K562 (cell line): ENCODE measurements around the gene PEX11A. TPM values are rescaled to one million over a fixed set of nuclear protein-coding genes. Genes with fewer than 3 reads are reported as not detected.

Source experiments
- ATAC-seq: fragments of 200-7000 bp; cut with Tn5 transposase; 3 replicates; pipeline ENCODE4 v1.9.1; 2020; ENCODE audit warnings: moderate library complexity
- BruUV-seq: library from RNA; stranded (reverse); fragments of 400-500 nt; replicated peaks from 2 replicates; lab custom pipeline; 2021; lab: Mats Ljungman, UMichigan
- CTCF ChIA-PET: fragments of 300-600 bp; formaldehyde crosslinking; extraction: SDS; loops from one replicate; lab custom pipeline; 2021; ENCODE audit warnings: low intra/inter-chr PET ratio; lab: Yijun Ruan, JAX
- POLR2A ChIA-PET: fragments of 300-600, 350-650 bp; sonication (Branson Sonifier 250); formaldehyde crosslinking; extraction: SDS; loops from one replicate; lab custom pipeline; 2021; ENCODE audit warnings: antibody characterized with exemption, inconsistent platforms; lab: Yijun Ruan, JAX
- DNase-seq, 4 experiments: peaks; one replicate each; pipeline versions ENCODE4 v3.0.0 to v3.0.0-alpha.2; 2011 to 2018; ENCODE audit warnings: low spot score in 3 of 4, mixed read lengths in 3 of 4; ENCODE audit errors: extremely low read depth in 1 of 4
- FAIRE-seq: peaks from 2 replicates; lab custom pipeline; 2011; peaks lifted over from hg19 to GRCh38; lab: Jason Lieb, UNC
- H2AFZ ChIP-seq: 2 replicates; pipeline ENCODE4 v1.6.0; 2011; ENCODE audit warnings: low read depth, low read length, control low read depth, inconsistent platforms
- H3K27ac ChIP-seq: fragments of 200-600 bp; 3 replicates; pipeline ENCODE4 v1.8.0; 2011; ENCODE audit warnings: low read depth, mild to moderate bottlenecking, control low read depth, inconsistent platforms, low read length, moderate library complexity, mixed read lengths; ENCODE audit errors: extremely low read depth
- H3K27me3 ChIP-seq, 2 experiments: fragments of 300-600 bp in 1 of 2; 2 replicates in 1 of 2; 3 replicates in 1 of 2; pipeline versions ENCODE4 v1.6.0 to v1.8.0; 2011; ENCODE audit warnings: inconsistent platforms in 2 of 2, low read length in 2 of 2, mild to moderate bottlenecking in 1 of 2, mixed read lengths in 1 of 2, moderate library complexity in 1 of 2; ENCODE audit not compliant: control insufficient read depth in 2 of 2, insufficient read depth in 2 of 2
- H3K36me3 ChIP-seq: fragments of 300-600 bp; 3 replicates; pipeline ENCODE4 v1.8.0; 2011; ENCODE audit warnings: mild to moderate bottlenecking, low read length, inconsistent platforms; ENCODE audit not compliant: control insufficient read depth, insufficient read depth
- H3K4me1 ChIP-seq, 2 experiments: fragments of 200-600 bp in 1 of 2; replicated peaks in 1 of 2; 2 replicates in 1 of 2; 3 replicates in 1 of 2; pipeline versions ENCODE4 v1.5.1 to v1.8.0; 2011; ENCODE audit warnings: inconsistent platforms in 2 of 2, low read length in 2 of 2, mild to moderate bottlenecking in 1 of 2, mixed read lengths in 1 of 2, moderate library complexity in 1 of 2; ENCODE audit not compliant: control insufficient read depth in 2 of 2, insufficient read depth in 2 of 2
- H3K4me2 ChIP-seq: 2 replicates; pipeline ENCODE4 v1.6.1; 2011; ENCODE audit warnings: low read length, control low read depth, inconsistent platforms, mixed read lengths; ENCODE audit not compliant: insufficient read depth
- H3K4me3 ChIP-seq: fragments of 200-600 bp; sonication (generic), shearing (Covaris generic); 2 replicates; pipeline ENCODE4 v1.5.1; 2016; ENCODE audit warnings: control low read depth, inconsistent platforms
- H3K79me2 ChIP-seq: fragments of 200-600 bp; 3 replicates; pipeline ENCODE4 v1.8.0; 2011; ENCODE audit warnings: low read length, inconsistent platforms; ENCODE audit not compliant: control insufficient read depth, insufficient read depth
- H3K9ac ChIP-seq, 2 experiments: 2 replicates each; pipeline versions ENCODE4 v1.6.0 to v1.6.1; 2011; ENCODE audit warnings: low read depth in 2 of 2, low read length in 2 of 2, control low read depth in 1 of 2, inconsistent platforms in 1 of 2, mild to moderate bottlenecking in 1 of 2, mixed read lengths in 1 of 2; ENCODE audit not compliant: insufficient read depth in 1 of 2
- H3K9me1 ChIP-seq: one replicate; pipeline ENCODE4 v1.6.0; 2011; ENCODE audit warnings: inconsistent platforms, mild to moderate bottlenecking, low read length, moderate library complexity; ENCODE audit not compliant: control insufficient read depth, insufficient read depth
- H3K9me3 ChIP-seq: replicated peaks from 2 replicates; pipeline ENCODE4 v1.5.1; 2011; ENCODE audit warnings: low read depth, low read length, inconsistent platforms; ENCODE audit not compliant: control insufficient read depth, insufficient read depth
- H4K20me1 ChIP-seq: replicated peaks from 2 replicates; pipeline ENCODE4 v1.6.1; 2011; ENCODE audit warnings: low read length, inconsistent platforms, mixed read lengths; ENCODE audit not compliant: control insufficient read depth, insufficient read depth
- HNRNPUL1 ChIP-seq: fragments of 200-400 bp; formaldehyde crosslinking; IDR thresholded peaks from 2 replicates; pipeline ENCODE4 v1.6.1; 2017; ENCODE audit warnings: low read length
- PHB2 ChIP-seq: fragments of 450-650 bp; IDR thresholded peaks from 2 replicates; pipeline ENCODE4 v1.6.1; 2017; ENCODE audit warnings: low read depth
- SMARCA4 ChIP-seq: fragments of 450-650 bp; IDR thresholded peaks from 2 replicates; pipeline ENCODE4 v1.6.1; 2016
- SMC3 ChIP-seq: conservative IDR thresholded peaks from 2 replicates; pipeline ENCODE4 v1.6.1; 2011; ENCODE audit warnings: low read depth, low read length, improper control_type of control experiment; ENCODE audit not compliant: insufficient read depth
- STAG1 ChIP-seq: sonication (generic); formaldehyde crosslinking; IDR thresholded peaks from 2 replicates; pipeline ENCODE4 v1.5.0; 2020; ENCODE audit warnings: missing genetic modification reagents, borderline replicate concordance
- TAF1 ChIP-seq: IDR thresholded peaks from 2 replicates; pipeline ENCODE4 v1.6.1; 2011; ENCODE audit warnings: mild to moderate bottlenecking, low read length, moderate library complexity; ENCODE audit not compliant: insufficient read depth, control insufficient read depth, severe bottlenecking; ENCODE audit errors: extremely low read depth
- U2AF1 ChIP-seq: fragments of 200-400 bp; formaldehyde crosslinking; optimal IDR thresholded peaks from 2 replicates; pipeline ENCODE3; 2017; ENCODE audit warnings: mild to moderate bottlenecking, low read depth, low read length, moderate library complexity
- WGBS: fragments of 100-300 bp; shearing (Covaris generic); methylation state at CpG from one replicate; pipeline ENCODE4 v1.1.6; 2016; ENCODE audit warnings: low coverage, mixed read lengths; ENCODE audit not compliant: insufficient coverage; ENCODE audit errors: missing lambda C conversion rate; 5-methylcytosine and 5-hydroxymethylcytosine counted together
- in situ Hi-C: fragments of 300-500 bp; cut with MboI; formaldehyde crosslinking; loops from 4 replicates; pipeline ENCODE4 v1.15.0; 2018; ENCODE audit warnings: inconsistent platforms, mixed read lengths
- intact Hi-C: fragments of 100-400 bp; cut with micrococcal nuclease; formaldehyde crosslinking; loops from 2 replicates; pipeline ENCODE4 v1.14.2; 2022
- polyA plus RNA-seq, 8 experiments: library from polyadenylated mRNA; depleted of rRNA in 4 of 8; stranded (reverse) in 5 of 8; unstranded in 3 of 8; fragments of >200 nt; fragmentation: Nextera tagmentation in 2 of 8; fragmentation: Illumina TruSeq in 1 of 8; extraction: Ambion mirVana in 2 of 8; extraction: Trizol in 1 of 8; gene quantifications; 2 replicates each; pipeline versions ENCODE4 v1.2.1 to v1.2.3, GENCODE V29; 2011 to 2014; ENCODE audit warnings: inconsistent platforms in 1 of 8, missing spikeins in 1 of 8
- total RNA-seq, 7 experiments: library from RNA; depleted of rRNA in 6 of 7; stranded (reverse); fragments of >200 nt in 6 of 7; fragmentation: Illumina TruSeq in 2 of 7; extraction: Trizol in 2 of 7; gene quantifications; 2 replicates each; pipeline versions ENCODE4 v1.2.1 to v1.2.3, GENCODE V29; 2011 to 2021; ENCODE audit warnings: low replicate concordance in 1 of 7
- TF ChIP-seq, protein P1 (sequence below): fragments of 450-650 bp; formaldehyde crosslinking; IDR thresholded peaks from 2 replicates; pipeline ENCODE4 v1.4.0; 2020; ENCODE audit warnings: mild to moderate bottlenecking, moderate library complexity
- TF ChIP-seq, protein P2 (sequence below): IDR thresholded peaks from 2 replicates; pipeline ENCODE4 v1.6.1; 2011; ENCODE audit warnings: borderline replicate concordance, low read depth, mild to moderate bottlenecking, moderate library complexity, low read length; ENCODE audit not compliant: insufficient read depth, poor library complexity, severe bottlenecking
- TF ChIP-seq, protein P3 (sequence below): fragments of 250-450 bp; sonication (Bioruptor Pico); IDR thresholded peaks from 2 replicates; pipeline ENCODE4 v1.8.0; 2022; ENCODE audit warnings: moderate library complexity, mild to moderate bottlenecking, inconsistent platforms
- TF ChIP-seq, protein P4 (sequence below): sonication (generic); formaldehyde crosslinking; IDR thresholded peaks from 2 replicates; pipeline ENCODE4 v1.8.1; 2023; ENCODE audit warnings: mild to moderate bottlenecking, missing genetic modification reagents

The PEX11A gene
- total and polyA plus RNA-seq, 9 of the 15 experiments (the other 6 are each of a cell fraction or from before 2014, with no cell fraction given) = not detected

DNA sequence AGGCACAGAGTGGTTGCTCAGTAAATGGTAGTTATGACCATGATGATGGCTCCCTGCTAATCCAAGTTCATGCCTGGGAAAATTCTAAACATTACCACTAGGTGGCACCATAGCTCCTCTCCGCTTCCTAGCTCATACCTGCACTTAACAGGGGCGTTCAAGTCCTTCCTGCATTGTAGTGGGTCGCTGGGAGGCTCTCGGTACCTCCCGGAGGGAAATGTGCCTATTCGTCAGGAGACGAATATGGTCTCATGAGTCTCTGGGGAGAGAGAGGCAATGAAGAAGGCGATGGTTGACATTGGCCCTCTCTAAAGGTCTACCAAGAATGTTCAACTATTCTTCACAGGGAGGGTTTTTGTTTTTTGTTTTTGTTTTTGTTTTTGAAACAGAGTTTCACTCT, 49.6 kb upstream of the PEX11A start (continued):
- TF ChIP-seq U2AF1 = no peak
- TF ChIP-seq STAG1 (CRISPR knock-in tag) = peak; percentile 70; the same call in 1 of the 2 replicates
- no peak for TF ChIP-seq HNRNPUL1
- TF ChIP-seq PHB2 = no peak
- TF ChIP-seq, protein P1, sequence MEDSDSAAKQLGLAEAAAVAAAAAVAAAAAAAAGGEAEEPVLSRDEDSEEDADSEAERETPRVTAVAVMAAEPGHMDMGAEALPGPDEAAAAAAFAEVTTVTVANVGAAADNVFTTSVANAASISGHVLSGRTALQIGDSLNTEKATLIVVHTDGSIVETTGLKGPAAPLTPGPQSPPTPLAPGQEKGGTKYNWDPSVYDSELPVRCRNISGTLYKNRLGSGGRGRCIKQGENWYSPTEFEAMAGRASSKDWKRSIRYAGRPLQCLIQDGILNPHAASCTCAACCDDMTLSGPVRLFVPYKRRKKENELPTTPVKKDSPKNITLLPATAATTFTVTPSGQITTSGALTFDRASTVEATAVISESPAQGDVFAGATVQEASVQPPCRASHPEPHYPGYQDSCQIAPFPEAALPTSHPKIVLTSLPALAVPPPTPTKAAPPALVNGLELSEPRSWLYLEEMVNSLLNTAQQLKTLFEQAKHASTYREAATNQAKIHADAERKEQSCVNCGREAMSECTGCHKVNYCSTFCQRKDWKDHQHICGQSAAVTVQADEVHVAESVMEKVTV = peak; percentile 35; the same call in 1 of the 2 replicates
- TF ChIP-seq SMC3 = peak; percentile 82

DNA sequence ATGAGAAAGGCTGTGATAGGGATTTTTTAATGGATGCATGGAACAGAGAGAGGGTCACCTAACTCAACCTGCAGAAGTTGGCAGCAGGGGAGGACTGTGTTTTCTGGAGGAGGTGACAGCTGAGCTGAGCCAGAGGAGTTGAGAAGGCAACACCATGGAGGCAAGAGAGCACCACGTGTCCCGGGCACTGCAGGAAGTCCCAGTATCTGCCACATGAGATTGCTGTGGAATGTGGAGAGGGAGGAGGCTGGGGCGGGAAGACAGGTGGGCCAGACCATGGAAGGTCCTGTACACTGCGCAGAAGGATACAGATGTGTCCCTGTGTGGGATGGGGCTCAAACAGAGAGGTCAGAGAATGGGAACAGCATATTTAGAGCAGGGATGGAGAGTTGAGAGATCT, 45.2 kb upstream of the PEX11A start:
- Histone ChIP-seq H3K79me2 (no peaks in the 10 kb centered on the region), H3K4me2 (no peak overlapping the region), H3K9me3 (no peaks in the 10 kb centered on the region), H3K9me1 (no peaks in the 10 kb centered on the region), H3K36me3 (no peaks in the 10 kb centered on the region), H3K4me1 (no peaks in the 10 kb centered on the region), H3K27me3 (peaks cover 11 to 41% of the 10 kb centered on the region in 2 experiments; a peak in 4 of 5 replicates), H3K27ac (no peak overlapping the region), H3K4me3 (no peak overlapping the region), H3K9ac (no peak overlapping the region), H4K20me1 (no peaks in the 10 kb centered on the region), H2AFZ (no peak overlapping the region)
- ATAC-seq (no peak), DNase-seq (no peak), FAIRE-seq (no peak)
- intact Hi-C loops = no loop called here
- no TSS peak for BruUV-seq
- ChIA-PET CTCF (no interaction called here), POLR2A (no interaction called here)
- in situ Hi-C loops = loop anchor here (10.0 kb wide), 1 partner anchor 339 kb away; no protein-coding TSS in a partner anchor
- 0% methylated on average over 4 of the region's 4 CpGs for WGBS
- TF ChIP-seq, protein P2, sequence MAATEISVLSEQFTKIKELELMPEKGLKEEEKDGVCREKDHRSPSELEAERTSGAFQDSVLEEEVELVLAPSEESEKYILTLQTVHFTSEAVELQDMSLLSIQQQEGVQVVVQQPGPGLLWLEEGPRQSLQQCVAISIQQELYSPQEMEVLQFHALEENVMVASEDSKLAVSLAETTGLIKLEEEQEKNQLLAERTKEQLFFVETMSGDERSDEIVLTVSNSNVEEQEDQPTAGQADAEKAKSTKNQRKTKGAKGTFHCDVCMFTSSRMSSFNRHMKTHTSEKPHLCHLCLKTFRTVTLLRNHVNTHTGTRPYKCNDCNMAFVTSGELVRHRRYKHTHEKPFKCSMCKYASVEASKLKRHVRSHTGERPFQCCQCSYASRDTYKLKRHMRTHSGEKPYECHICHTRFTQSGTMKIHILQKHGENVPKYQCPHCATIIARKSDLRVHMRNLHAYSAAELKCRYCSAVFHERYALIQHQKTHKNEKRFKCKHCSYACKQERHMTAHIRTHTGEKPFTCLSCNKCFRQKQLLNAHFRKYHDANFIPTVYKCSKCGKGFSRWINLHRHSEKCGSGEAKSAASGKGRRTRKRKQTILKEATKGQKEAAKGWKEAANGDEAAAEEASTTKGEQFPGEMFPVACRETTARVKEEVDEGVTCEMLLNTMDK = no peak
- TF ChIP-seq, protein P3, sequence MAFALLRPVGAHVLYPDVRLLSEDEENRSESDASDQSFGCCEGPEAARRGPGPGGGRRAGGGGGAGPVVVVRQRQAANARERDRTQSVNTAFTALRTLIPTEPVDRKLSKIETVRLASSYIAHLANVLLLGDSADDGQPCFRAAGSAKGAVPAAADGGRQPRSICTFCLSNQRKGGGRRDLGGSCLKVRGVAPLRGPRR = no peak
- TF ChIP-seq TAF1 (no peak), U2AF1 (no peak), SMARCA4 (no peak)
- TF ChIP-seq, protein P4, sequence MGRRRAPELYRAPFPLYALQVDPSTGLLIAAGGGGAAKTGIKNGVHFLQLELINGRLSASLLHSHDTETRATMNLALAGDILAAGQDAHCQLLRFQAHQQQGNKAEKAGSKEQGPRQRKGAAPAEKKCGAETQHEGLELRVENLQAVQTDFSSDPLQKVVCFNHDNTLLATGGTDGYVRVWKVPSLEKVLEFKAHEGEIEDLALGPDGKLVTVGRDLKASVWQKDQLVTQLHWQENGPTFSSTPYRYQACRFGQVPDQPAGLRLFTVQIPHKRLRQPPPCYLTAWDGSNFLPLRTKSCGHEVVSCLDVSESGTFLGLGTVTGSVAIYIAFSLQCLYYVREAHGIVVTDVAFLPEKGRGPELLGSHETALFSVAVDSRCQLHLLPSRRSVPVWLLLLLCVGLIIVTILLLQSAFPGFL = no peak
